ENCODE data around the gene POLE3. TPM values are rescaled to one million over a fixed set of nuclear protein-coding genes. Genes with fewer than 3 reads are reported as not detected.
"Not testable (repeated sequence)": the region's sequence is repeated elsewhere in the genome, so short reads cannot be mapped to it uniquely, and the experiment has no call there.

Gene POLE3, protein sequence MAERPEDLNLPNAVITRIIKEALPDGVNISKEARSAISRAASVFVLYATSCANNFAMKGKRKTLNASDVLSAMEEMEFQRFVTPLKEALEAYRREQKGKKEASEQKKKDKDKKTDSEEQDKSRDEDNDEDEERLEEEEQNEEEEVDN
- 34.2 TPM for total RNA-seq

- DNase-seq = peak; percentile 94
These were observed at the start of gene POLE3, which contains the start of gene C9orf43 for GRCh38 chr9:113410207-113410864. TSS of gene POLE3 (minus strand) at chr9:113410675. CDS start at chr9:113410293, 382 bp downstream. TSS of gene C9orf43 (plus strand) at chr9:113410747. CDS start at chr9:113413494, 2,747 bp downstream.

DNA sequence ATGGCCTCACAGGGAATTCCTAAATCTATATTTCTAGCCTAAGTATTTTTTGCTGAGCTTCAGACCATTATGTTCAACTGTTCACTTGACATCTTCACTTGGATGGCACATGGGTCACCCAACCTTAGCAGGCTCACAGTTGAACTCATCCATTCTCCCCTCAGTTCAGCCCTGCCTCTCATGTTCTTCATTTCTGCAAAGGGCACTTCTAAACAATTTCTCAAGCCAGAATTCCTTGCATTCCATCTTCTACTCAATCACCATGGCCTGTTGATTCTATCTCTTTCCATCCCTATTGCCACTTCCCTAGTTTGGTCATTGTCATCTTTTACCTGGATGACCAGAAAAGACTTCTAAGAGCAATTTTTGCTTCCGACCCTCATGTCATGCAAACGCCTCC is 45.8 kb upstream of the POLE3 start:
- no peak for DNase-seq

GRCh38 chr9:113454914-113455761 is 44.7 kb upstream of the POLE3 start:
- DNase-seq = no peak

GRCh38 chr9:113452113-113452605 is 41.7 kb upstream of the POLE3 start:
- DNase-seq = no peak

DNA sequence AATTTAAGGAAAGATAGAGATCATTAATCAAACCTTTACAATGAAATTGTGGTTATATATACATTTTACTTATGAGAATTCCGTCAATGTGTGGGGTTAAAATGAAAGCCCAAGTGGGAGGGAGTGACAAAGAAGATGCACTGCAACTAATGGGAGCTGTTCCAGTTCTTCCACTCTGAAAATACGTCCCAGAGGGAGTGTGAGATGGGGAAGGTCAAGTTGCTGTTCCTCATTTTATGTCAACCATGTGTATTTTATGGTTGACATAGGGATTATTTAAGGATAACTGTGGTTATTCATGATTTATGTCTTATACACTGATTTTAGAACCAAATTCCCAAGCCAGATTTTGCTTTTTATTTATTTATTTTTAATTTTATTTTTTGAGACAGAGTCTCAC is 38.9 kb upstream of the POLE3 start:
- DNase-seq = no peak

DNA sequence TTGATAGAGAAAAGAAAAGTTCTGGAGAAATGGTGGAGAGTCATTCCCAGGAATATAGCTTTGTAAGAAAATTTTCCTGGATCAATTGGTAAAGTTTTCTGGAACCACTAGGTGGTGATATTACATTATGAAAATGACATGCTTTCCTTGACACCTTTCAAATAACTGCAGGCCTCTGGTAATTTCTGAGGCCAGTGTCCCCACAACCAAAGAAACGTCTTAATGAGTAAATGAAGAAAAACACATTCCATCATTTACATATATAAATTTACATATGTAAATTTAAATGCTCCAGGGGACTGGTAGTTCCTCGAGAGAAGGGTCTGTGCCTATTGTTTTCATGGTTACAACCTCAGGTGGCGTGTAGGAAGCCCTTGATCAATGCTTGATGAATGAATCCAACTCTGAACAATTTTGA is 35.9 kb upstream of the POLE3 start:
- DNase-seq = no peak

GRCh38 chr9:113444736-113445135 is 34.3 kb upstream of the POLE3 start:
- no peak for DNase-seq

- DNase-seq = not testable (repeated sequence)
These were observed 27.2 kb upstream of the POLE3 start for GRCh38 chr9:113437716-113438115.

DNA sequence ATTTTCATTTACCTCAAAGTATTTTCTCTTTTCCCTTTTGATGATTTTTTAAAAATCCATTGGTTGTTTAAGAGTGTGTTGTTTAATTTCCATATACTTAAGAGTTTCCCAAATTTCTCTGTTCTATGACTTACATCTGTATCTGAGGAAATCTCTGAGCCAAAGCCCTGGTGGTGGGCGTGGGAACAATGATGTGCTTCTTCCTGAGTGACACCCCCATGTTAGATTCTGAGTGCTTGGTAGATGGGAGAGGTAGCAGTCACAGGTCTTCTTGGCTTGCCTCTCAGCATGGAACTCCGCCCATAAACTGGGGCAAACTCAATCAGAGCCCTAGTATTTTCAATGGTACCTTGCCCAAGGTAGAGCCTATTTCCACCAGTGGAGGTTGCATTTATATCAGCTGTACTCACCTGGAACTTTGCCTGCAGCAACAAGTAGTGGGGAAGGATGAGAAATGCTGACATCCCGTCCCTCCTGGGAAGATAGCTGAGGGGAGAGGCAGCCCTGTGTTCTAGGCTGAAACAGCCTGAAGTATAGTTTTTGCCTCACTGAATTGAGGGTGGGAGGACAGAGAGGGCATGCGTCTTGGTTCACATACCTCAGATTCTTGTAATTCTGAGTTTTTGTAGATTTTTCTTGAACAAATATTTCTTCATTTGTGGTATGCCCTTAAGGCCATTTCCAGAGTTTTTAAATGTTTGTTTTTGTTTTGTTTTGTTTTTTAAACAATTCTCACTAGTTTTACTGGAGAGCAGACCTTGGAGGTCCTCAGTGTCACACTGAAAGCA is 26.4 kb upstream of the POLE3 start:
- no peak for DNase-seq

DNA sequence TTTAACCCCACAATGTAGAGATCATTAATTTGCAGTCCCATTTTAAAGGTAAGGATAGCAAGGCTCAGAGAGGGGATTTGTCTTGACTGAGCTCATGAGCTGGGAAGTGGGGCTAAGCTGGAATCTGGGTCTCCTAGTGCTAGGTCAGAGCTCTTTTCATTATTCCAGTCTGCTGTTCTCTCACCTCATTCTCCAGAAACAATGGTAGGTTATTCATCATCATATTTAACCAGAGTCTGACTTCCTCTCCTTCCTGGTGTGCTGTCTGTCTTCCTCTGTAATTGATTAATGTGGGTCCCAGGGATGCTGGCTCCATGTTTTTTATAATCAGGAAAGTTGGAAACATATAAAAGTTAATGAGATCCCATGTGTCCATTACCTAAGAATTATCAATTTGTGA is 20.7 kb upstream of the POLE3 start:
- no peak for DNase-seq

- DNase-seq = no peak
These were observed 17.7 kb upstream of the POLE3 start for GRCh38 chr9:113428062-113428615.

- no peak for DNase-seq
These were observed 17.2 kb upstream of the POLE3 start for GRCh38 chr9:113427629-113428028.

DNA sequence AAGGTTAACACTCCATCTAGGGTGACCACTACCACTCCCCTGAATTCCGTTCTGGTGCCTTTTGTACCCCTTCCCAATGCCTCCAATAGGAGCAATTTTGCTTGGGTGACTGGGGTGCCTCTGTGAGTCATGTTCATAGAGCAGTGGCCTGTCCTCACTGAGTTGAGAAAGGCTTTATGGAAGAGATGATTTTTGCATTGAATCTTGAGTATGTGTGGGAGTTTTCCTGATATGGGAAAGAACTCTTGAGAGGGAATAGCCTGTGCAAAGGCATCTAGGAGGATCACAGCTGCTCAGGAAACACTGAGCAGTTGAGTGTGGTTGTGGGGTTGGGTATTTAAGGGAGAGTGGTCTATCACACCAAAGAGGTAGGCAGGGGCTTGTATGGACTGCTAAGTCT is 16.2 kb upstream of the POLE3 start:
- no peak for DNase-seq

- no peak for DNase-seq
These were observed 14.6 kb upstream of the POLE3 start for GRCh38 chr9:113425072-113425471.

DNA sequence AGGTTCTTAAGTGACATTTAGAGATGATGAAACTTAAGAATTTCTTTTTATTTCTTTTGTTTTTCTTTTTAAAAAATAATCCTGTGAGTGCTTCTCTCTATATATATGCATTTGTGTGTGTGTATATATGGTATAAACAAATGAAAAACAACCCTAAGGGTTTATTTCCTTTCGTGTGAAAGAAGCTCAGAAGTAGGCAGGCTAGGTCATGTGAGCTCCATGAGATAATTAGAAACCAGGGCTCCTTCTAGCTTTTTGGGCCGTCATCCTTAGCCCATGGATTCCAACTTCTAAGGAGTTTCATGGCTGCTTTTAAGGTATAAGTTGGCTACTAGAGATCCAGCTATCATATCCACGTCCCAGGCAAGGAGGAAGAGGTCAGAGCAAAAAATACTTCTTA is 11.3 kb upstream of the POLE3 start:
- no peak for DNase-seq

- no peak for DNase-seq
These were observed 6.9 kb upstream of the POLE3 start for GRCh38 chr9:113417370-113417769.

DNA sequence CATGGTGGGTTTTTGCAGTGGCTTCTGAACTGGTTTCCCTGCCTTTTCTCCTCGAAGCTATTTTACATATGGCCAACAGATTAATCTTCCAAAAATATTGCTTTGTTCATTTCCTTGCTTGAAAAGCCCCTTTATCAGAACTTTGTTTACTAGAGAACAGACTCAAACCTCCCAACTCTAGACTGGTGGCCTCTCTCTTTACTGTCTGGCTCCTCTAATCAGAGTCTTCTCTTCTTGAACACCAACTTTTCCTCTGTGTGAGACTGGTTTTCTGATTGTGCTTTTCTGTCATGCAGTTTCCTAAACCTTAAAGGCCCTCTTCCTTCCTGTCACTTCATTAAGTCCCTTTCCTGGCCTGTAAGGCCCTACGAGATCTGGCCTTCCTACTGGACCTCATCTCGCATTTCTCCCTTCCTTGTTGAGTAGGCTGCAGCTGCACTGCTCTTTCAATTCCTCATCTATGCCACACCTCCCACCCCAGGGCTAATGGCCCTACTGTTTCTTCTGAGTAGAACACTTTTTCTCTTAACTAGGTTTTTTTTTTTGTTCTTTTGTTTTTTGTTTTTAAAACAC is 5.8 kb upstream of the POLE3 start:
- DNase-seq = no peak

- DNase-seq = no peak
These were observed 630 bp downstream of the POLE3 start for GRCh38 chr9:113409883-113410206.

GRCh38 chr9:113409481-113409880 is 994 bp downstream of the POLE3 start:
- DNase-seq = no peak

- DNase-seq = peak; percentile 2
These were observed 3.5 kb downstream of the POLE3 start for GRCh38 chr9:113406873-113407511.

- DNase-seq = not testable (repeated sequence)
These were observed 4.1 kb downstream of the POLE3 start for GRCh38 chr9:113406353-113406752.
